HG03025 (cell line): ENCODE data around the gene C5orf15.

Source experiments
- ATAC-seq: cut with Tn5 transposase; IDR thresholded peaks from one replicate; pipeline ENCODE4 v1.9.1; 2021; ENCODE audit warnings: mild to moderate bottlenecking, moderate library complexity; ENCODE audit not compliant: unreplicated experiment, low FRiP score

C5orf15 gene

DNA sequence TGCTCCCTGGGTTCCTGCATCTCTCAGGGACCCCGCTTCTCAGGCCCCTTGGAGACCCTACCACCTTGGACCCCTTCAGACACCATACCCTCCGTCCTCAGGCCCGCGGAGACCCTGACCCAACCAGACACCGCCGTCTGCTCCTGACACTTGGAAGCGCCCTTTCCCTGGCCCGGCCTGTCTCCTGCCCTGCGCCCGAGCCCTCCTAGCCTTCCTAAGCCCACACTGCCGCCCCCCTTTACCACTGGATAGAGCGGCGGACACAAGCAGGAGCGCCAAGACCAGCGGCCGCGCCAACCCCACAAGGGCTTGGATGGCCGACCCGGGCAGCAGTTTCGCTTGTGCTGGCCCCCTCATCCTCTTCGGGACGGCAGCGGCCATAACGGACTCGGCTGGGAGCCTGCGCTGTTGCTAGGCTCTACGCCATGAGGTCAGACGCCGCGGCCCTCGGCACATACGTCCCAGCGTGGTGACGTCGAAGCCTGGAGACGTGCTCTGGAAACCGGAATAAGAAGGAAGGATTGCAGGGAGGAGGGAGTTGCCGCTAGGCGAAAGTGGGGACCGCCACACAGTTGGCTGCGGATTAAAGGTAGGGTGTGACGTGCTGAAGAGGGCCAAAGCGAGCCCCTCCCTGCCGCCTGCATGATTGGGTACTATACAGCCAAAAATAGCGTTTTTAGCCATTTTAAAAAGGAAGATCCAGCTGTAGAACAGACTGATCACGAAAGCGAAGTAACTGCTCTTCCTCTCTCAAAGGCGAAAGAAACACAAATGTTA lies at the start of gene C5orf15:
Gene C5orf15, minus strand, starts transcription at position 422 of the 777 bp plus-strand sequence. Its CDS starts 41 bp downstream, at position 381.
- ATAC-seq = peak; percentile 95

DNA sequence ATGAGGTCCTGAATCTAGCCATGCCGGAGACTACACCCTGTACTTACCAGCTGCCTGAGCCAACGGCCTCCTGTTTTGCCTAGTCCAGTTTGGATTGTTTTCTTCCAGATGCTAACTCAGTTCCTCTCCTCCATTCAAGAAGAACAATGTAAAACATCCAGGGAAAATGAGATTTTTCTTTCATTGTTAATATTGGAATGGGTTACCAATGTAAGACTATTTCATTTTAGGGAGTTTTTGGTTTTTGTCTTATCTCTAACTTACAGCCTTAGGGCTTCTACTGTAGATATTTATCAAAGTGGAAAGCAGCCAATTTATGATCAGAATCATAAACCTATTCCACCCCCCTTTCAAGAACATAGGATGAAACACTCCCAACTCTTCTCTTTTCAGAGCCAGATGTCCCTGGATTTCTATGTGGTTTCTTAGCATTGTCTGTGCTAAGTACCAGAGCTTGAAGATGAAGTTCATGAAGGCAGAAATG lies 39.9 kb upstream of the C5orf15 start:
- ATAC-seq = no peak

DNA sequence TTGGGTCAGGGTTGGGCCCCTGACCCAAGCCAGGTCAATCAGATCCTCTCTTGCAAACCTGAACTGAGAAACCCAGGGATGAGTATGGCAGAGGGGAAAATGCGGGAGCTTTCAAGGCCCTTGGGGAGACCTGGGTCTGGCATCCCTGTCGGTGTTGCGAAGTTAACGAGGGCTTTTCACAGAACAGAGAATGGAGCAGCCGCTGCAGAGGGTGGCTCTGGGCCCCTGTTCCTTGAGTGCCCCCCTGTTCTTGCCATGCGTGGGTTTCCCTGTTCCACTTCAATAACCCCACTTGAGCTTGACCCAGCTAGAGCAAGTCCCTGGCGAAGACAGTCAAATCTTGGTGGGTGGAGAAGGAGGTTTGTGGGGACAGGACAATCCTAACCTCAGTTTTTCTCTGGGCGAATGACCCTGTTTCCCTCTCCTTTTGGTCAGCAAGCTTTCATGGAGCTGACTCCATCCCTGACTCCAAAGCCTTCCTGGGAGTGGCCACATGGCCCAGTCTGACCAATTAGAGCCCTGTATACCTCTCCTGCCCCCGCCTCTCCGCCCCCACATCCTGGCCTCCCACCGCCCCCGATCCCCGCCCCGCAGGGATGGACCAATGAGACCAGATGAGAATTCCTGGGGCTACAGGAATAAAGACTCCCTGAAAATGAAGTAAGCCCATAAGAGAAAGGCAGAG lies 39.3 kb upstream of the C5orf15 start:
- ATAC-seq = no peak

DNA sequence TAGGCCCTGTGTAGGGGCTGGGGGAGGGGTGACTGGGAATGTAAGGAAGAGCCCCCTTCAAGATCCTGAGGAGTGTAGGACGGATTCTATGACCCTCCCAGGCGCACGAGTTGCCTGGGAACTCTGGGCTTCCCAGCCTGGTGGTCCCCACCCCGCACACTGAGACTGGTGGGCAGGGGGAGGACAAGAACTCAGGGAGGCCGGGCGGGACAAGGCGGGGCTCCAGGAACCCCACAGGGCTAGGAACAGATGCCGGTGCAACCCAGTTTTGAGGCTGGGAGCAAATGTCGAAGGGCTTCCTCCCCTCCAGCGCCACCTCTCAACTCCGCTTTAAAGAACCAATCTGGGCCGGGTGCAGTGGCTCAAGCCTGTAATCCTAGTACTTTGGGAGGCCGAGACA lies 37.7 kb upstream of the C5orf15 start:
- ATAC-seq = no peak

DNA sequence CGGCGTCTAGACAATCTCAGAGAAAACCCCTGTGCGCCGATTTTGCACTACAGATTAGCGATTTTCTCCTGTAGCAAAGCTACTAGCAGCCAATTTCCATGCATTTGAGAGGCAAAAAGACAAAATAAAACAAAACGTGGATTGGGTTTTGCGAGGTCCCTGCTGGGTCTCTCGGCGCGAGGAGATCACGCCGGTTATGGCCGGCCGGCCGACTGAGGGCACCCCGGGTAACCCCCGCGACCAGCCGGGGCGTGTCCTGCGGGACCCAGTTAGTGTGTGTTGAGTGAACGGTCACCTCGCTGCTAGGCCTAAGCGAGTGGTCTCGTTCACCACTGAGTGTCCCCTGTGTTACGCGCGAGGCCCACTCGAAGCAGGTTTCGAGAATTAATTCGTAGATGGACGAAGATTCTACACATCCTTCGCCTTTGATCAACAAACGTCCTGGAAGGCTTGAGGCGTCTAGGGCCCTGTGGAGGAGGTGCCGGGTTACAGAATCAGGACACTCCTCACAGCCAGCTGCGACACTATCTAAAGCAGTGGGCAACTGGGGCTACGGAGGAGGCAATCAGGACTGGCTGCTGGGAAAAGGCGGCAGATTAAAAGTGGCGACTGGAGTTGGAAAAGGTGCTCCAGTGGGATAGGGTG lies 37.1 kb upstream of the C5orf15 start:
- ATAC-seq = no peak

DNA sequence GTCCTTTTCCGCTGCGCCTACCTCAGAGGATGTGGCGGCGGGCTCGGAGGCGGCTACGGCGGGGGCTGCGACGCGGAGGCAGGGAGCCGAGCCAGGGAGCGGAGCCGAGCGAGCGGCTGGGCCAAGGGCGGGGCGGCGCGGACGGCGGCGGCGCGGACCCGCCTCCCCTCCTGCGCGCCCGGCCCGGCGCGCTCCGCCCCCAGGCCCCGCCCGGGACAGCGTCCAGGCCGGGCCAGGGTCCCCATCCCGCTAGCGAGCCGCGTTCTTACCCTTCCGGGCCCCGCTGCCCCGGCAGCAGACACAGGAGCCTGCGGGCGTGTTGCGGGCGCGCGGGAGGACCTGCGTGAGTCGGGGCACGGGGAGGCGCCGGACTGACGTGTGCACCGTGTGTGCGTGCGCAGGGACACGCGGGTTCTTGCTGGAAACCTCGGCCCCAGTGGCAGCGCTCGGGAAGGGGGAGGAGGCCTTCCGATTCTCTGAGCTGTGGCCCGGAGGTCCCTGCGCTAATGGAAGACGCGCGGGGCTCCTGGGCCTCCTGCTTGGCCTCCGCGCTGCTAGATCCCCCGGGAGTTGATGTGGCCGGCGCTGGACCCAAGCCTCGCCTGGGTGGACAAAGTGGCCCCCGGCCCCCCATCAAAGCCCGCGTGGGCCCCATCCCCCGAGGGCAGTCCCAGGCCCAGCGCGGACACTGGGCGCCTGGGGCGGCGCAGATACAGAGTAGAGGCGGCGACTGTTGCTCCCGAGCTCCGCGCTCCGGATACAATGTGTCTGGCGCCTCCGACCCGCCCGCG lies 36.4 kb upstream of the C5orf15 start, which contains the start of gene VDAC1:
Gene VDAC1, minus strand, starts transcription at position 350 of the 791 bp plus-strand sequence. CDS start 11,963 bp downstream, outside the sequence.
- ATAC-seq = peak; percentile 74

DNA sequence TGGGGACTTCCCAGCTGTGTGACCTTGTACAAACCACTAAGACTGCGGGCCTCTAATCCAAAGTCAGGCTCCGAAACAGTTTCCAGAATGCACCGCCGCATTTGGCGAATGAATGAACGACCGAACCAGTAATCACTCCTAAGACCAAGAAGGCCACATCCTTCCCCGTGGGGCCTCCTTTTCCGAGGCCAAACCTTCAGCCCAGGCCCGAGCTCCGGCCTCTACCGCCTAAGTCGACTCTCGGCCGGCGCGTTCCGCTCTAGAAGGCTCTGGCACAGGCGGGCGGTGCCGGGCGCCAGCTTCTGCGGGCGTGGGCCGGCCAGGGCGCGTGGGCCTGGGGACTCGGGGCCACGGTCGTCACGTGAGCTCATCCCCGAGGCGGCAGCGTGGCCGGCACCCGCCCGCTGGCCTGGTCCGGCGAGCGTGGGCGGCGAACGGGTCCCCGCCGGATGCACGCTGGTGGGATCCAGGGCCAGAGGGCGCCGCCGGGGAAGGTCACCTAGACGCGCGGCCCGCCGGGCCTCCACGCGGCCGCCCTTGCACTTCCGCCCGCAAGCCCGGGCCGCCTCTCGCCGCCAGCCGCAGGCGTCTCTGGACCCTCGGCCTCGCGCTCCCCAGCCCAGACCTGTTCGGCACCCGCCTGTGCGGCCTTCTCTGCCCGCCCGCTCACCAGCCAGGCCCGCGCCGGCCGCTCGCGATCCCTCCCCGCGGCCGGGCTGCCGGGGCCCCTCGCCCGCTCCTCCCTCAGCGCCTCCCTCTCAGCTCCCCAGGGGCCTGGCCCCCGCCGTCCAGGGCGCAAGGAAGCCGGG lies 35.6 kb upstream of the C5orf15 start:
- peak; percentile 30 for ATAC-seq

DNA sequence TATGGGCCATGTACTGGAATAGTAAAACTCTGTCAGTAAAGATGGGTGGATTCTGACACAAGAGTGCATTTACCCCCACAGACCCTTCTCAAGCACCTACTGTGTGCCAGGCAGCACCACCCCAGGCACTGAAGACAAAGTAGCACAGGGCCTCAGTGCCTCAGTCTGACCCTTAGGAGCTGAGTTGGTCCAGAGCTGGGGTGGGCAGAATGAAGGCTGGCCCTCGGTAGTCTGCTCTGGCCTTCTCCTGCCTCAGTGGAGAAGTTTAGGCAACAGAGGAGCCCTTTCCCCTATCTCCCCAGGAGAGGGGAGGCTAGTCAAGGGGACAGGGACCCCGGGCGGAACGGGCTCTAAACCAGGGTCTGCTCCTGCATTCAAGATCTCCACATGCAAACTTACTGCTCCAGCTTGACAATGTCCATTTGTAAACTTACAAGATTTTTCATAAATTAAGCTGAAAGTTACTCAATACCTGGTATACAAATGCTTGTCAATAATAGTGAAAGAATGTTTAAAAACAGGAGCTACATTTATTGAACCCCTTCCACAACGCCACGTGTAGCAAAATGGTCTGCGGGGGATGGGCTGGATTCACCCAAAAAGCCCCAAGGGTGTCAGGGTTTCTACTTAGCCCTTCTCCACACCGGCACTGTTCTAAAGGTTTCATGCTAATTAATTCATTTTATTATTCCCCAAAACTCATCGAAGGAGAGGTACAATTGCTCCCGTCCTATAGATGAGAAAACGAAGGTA lies 34.8 kb upstream of the C5orf15 start:
- no peak for ATAC-seq

DNA sequence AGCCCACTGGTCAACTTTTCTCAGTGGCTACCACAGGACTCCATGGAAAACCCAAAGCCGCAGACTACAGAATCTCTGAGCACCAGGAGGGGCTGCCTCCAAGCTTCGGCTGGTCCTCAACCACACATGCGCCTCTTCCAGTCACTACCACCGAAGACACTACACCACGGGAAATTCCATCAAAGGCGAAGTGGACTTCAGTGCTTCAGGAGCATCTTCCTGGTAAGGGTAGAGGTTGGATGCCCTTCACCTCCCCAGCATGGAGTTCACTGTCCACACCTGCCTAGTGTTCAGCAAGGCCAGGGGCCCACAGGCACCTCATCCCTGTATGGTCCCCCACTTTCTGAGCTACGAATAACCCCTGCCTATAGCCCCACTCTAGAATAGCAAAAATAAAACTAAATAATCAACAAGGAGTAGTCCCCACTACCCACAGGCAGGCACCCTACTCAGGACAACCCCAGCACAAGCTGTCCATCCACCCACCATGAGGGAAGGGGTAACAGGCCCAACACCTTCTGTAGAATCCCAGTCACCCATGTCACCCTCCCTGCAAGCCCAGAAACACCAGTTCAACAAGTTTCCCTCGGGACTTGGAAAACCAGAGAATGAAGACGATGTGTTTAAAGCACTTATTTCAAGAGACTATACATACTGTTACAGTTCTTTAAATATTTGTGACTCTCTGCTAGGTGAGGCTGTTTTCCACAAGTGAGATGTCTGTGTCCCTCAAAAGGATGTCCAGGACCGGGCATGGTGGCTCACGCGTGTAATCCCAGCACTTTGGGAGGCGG lies 33.7 kb upstream of the C5orf15 start:
- ATAC-seq = no peak

DNA sequence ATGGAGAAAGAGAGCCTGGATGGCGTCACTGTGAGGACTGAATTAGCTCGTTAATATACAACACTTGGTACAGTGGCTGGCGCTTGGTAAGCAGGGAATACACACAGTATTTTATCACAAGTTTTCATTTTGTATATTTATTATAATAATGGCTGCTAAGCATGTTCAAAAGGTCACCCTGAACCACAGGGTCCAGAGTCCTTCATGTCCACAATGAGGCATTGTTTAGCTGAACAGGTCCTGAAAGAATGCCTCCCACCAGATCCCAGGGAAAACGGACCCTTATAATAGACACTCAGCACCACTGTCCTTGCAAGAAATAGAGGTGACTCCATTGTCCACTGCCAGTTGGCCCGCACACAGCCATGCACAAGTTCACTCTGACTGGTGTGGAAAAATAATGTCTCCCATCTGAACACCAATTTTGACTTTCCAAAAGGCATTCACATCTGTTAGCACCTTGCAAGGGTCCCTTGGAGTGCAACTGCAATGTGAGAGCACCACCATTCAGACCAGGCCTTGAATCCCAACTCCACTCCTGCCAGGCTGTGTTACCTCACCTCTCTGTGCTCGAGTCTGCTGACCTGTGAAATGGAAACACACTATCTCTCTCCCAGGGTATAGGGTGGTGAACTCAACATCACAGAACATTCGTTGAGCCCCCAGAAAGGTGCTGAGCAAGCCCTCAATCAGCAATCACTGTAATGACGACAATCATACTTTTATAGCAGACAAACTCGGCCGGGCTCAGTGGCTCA lies 32.5 kb upstream of the C5orf15 start:
- no peak for ATAC-seq

DNA sequence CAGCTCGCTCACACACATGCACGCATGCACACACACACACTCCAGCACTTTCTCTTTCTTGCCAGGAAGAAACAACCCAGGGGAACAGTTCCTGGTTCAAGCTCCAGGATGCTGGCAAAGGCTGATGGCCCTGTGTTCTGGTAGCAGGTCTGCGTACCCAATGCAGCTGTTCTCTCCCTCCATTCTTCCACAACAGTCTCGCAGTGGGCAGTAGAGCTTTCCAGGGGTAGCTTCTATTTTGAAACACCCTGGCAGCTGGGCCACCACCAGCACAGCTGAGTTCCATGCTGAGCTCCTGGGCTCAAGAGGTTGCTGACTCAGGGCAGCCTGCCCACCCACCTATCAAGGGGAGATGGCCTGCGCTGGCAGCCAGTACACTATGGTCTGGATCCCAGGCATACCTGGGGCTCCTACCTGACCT lies 31.7 kb upstream of the C5orf15 start:
- ATAC-seq = no peak

DNA sequence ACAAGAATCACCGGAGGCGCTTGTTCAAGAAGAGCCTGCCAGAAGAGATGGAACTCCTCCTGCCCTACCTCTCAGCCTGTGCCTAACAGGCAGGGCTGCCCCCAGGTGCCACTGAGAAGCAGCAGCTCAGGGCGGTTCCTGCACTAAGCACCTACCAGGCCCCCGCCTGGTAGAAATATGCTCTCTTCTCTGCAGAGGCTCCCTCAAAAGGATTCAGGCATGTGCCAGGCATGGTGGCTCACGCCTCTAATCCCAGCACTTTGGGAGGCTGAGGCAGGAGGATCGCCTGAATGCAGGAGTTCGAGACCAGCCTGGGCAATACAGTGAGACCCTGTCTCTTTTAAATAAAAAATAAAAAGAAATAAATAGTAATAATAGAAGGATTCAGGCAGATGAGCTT lies 30.4 kb upstream of the C5orf15 start:
- ATAC-seq = no peak

DNA sequence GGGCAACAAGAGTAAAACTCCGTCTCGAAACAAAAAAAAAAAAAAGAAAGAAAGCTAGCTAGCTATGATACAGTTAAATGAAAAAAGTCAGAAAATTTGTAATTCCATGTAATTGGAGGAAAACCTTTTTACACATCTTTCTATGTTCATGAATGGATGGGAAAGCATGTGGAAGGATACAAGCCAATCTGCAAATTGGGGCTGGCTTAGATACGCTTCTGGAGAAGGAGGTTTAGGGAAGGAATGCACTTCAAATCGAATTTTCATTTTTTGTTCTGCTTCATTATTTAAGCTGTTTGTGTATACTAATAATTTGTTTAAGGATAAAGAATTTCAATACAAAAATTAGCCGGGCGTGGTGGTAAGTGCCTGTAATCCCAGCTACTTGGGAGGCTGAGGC lies 29.6 kb upstream of the C5orf15 start:
- ATAC-seq = no peak

DNA sequence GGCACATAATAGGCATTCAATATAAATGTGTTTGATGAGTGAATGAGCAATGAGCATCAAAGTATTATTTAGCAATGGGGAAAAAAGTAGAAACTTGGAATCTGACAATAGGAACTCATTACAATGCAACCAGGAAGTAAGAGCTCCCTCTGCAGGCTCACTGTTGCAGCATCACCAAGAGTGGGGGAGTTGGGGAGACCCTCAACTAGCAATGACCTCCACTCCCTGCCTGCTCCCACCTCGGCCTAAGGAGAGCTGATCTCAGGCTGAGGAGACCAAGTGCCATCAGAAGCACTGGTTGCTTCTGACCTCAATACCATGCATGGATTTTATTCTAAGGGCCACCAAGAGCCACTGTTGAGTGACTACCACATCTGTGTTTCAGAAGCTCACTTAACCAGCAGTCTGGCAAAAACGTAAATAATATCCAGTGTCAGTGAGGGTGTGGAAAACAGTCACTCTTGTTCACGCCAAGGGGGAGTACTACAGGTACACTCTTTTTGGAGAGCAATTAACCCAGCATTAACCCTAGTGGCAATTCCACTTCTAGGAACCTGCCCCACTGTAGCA lies 28.3 kb upstream of the C5orf15 start:
- no peak for ATAC-seq

DNA sequence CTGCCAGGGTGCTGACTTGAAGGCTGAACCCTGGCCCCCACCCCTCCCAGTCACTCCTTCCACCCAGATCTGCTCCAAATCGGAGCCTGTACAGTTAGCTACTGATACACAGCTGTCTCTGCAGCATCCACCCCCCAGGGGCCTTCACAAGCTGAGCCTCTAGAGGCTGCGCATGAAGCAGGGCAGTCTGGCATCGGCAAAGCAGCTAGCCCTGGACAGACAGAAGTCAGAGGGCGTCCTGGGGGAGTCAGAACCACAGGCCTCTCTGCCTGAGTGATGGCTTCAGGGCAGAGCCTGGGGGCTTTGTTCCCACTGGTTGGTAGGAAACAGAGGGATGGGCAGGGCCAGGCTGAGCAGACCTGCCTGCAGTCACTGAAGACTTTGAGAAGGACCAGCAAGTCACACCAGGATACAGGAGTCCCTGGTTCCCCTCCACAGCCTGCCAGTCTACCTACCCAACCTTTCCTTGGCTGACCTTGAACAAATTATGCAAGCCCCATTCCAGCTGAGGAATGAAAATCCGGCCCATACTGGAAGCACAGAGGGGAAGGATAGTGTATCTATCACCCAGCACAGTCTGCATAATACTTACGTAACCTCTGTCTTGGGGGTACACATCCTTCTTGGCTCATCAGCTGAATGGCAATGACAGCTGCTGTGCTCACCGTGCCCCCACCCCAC lies 27.6 kb upstream of the C5orf15 start:
- no peak for ATAC-seq

DNA sequence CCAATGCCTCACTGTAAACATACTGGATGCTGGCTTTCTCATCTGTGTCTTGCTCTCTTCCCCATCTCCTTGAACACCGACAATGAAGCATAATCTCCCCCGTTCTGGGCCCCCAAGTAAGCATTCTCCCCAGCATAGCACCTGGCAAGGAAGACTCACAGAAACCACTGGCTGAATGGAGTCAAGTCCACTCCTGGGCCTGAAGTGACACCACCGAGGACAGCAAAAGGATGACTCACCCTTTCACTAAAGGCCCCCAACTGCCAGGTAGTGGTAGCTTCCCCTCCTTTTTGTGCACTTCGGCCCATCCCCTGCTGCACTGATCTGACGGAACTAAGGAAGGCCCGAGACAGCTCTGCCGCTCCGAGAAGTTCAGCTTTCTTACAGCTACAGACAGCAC lies 26.9 kb upstream of the C5orf15 start:
- ATAC-seq = no peak

DNA sequence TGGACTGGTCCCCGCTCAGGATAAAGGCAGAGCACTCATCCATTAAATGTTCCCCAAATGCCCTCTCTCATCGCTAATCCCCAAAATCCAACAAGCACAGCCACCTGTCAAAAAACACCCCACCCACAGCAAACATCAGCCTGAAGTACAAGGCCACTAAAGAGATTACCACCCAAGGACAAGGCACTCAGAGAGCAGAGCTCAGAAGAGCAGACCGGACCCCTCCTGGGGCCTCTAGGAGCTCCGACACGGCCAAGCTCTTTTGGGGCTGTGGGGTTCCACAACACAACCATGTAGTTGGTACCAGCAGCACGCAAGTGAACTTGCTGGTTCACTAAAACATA lies 26.5 kb upstream of the C5orf15 start:
- no peak for ATAC-seq
